SK-N-SH treated with all-trans-retinoic acid at 6 μM for 48 hours (cell line): ENCODE measurements around the gene ADD3.

Experiments
- ATAC-seq: fragments of 200-7000 bp; cut with Tn5 transposase; 3 replicates; pipeline ENCODE4 v1.9.1; 2020; ENCODE audit warnings: mild to moderate bottlenecking, moderate library complexity
- ARNTL ChIP-seq: fragments of 450-650 bp; formaldehyde crosslinking; IDR thresholded peaks from 2 replicates; pipeline ENCODE4 v1.5.0; 2020; ENCODE audit warnings: low read depth, mild to moderate bottlenecking, moderate library complexity, borderline replicate concordance
- CREB5 ChIP-seq: fragments of 250-450 bp; sonication (Bioruptor Pico); IDR thresholded peaks from 2 replicates; pipeline ENCODE4 v1.5.1; 2020; ENCODE audit warnings: low read depth, mild to moderate bottlenecking, moderate library complexity
- CSDC2 ChIP-seq: fragments of 250-450 bp; sonication (Bioruptor Pico); IDR thresholded peaks from 2 replicates; pipeline ENCODE4 v1.5.0; 2020; ENCODE audit warnings: mild to moderate bottlenecking, moderate library complexity
- ESRRG ChIP-seq: fragments of 250-450 bp; sonication (Bioruptor Pico); IDR thresholded peaks from 2 replicates; pipeline ENCODE4 v1.6.1; 2021; ENCODE audit warnings: mild to moderate bottlenecking
- GLIS3 ChIP-seq: fragments of 250-450 bp; sonication (Bioruptor Pico); IDR thresholded peaks from 2 replicates; pipeline ENCODE4 v1.5.0; 2020; ENCODE audit warnings: mild to moderate bottlenecking, moderate library complexity
- OSR1 ChIP-seq: fragments of 250-450 bp; sonication (Bioruptor Pico); IDR thresholded peaks from 2 replicates; pipeline ENCODE4 v1.8.0; 2022; ENCODE audit warnings: moderate library complexity, mild to moderate bottlenecking, inconsistent platforms
- RARB ChIP-seq: fragments of 250-450 bp; sonication (Bioruptor Pico); IDR thresholded peaks from 2 replicates; pipeline ENCODE4 v1.8.0; 2021; ENCODE audit warnings: mild to moderate bottlenecking, moderate library complexity
- TOX ChIP-seq: fragments of 250-450 bp; sonication (Bioruptor Pico); IDR thresholded peaks from 2 replicates; pipeline ENCODE4 v1.8.0; 2021; ENCODE audit warnings: mild to moderate bottlenecking, moderate library complexity, borderline replicate concordance
- ZC3H10 ChIP-seq: fragments of 250-450 bp; sonication (Bioruptor Pico); IDR thresholded peaks from 2 replicates; pipeline ENCODE4 v1.5.1; 2021; ENCODE audit warnings: mild to moderate bottlenecking, moderate library complexity
- ZFP30 ChIP-seq: fragments of 450-650 bp; formaldehyde crosslinking; IDR thresholded peaks from 2 replicates; pipeline ENCODE4 v1.5.0; 2022; ENCODE audit warnings: mild to moderate bottlenecking, moderate library complexity
- ZNF565 ChIP-seq: fragments of 450-650 bp; formaldehyde crosslinking; conservative IDR thresholded peaks from 2 replicates; pipeline ENCODE4 v1.5.0; 2020; ENCODE audit warnings: low read depth, mild to moderate bottlenecking, moderate library complexity
- ZNF70 ChIP-seq: fragments of 450-650 bp; formaldehyde crosslinking; IDR thresholded peaks from 2 replicates; pipeline ENCODE4 v1.5.0; 2020; ENCODE audit warnings: mild to moderate bottlenecking, moderate library complexity
- ZNF8 ChIP-seq: fragments of 450-650 bp; formaldehyde crosslinking; IDR thresholded peaks from 2 replicates; pipeline ENCODE4 v1.5.0; 2020; ENCODE audit warnings: mild to moderate bottlenecking, moderate library complexity
- TF ChIP-seq, protein P1 (sequence below): fragments of 250-450 bp; sonication (Bioruptor Pico); IDR thresholded peaks from 2 replicates; pipeline ENCODE4 v1.8.0; 2020; ENCODE audit warnings: mild to moderate bottlenecking, moderate library complexity, borderline replicate concordance
- TF ChIP-seq, protein P2 (sequence below): fragments of 250-450 bp; sonication (Bioruptor Pico); IDR thresholded peaks from 2 replicates; pipeline ENCODE4 v1.5.1; 2021; ENCODE audit warnings: mild to moderate bottlenecking, moderate library complexity
- TF ChIP-seq, protein P3 (sequence below): fragments of 250-450 bp; sonication (Bioruptor Pico); IDR thresholded peaks from 2 replicates; pipeline ENCODE4 v1.5.0; 2020; ENCODE audit warnings: mild to moderate bottlenecking, moderate library complexity
- TF ChIP-seq, protein P4 (sequence below): fragments of 250-450 bp; sonication (Bioruptor Pico); IDR thresholded peaks from 2 replicates; pipeline ENCODE4 v1.8.0; 2021; ENCODE audit warnings: low read depth, mild to moderate bottlenecking, moderate library complexity, borderline replicate concordance

ADD3 gene

GRCh38 chr10:110005719-110006118, 2.1 kb upstream of the ADD3 start:
- TF ChIP-seq ZNF70 (CRISPR knock-in tag), result peak; percentile 35; the same call in 1 of the 2 replicates
- no peak for TF ChIP-seq CREB5 (CRISPR knock-in tag)
- ATAC-seq, result no peak

GRCh38 chr10:110006358-110007160, 1.2 kb upstream of the ADD3 start:
- ATAC-seq, result no peak
- TF ChIP-seq, protein P1, sequence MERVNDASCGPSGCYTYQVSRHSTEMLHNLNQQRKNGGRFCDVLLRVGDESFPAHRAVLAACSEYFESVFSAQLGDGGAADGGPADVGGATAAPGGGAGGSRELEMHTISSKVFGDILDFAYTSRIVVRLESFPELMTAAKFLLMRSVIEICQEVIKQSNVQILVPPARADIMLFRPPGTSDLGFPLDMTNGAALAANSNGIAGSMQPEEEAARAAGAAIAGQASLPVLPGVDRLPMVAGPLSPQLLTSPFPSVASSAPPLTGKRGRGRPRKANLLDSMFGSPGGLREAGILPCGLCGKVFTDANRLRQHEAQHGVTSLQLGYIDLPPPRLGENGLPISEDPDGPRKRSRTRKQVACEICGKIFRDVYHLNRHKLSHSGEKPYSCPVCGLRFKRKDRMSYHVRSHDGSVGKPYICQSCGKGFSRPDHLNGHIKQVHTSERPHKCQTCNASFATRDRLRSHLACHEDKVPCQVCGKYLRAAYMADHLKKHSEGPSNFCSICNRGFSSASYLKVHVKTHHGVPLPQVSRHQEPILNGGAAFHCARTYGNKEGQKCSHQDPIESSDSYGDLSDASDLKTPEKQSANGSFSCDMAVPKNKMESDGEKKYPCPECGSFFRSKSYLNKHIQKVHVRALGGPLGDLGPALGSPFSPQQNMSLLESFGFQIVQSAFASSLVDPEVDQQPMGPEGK (CRISPR knock-in tag), result no peak
- TF ChIP-seq ZNF70 (CRISPR knock-in tag), result no peak
- no peak for TF ChIP-seq ZFP30 (CRISPR knock-in tag)
- no peak for TF ChIP-seq GLIS3 (CRISPR knock-in tag)
- no peak for TF ChIP-seq ARNTL (CRISPR knock-in tag)
- TF ChIP-seq ZNF565 (CRISPR knock-in tag), result no peak
- TF ChIP-seq, protein P2, sequence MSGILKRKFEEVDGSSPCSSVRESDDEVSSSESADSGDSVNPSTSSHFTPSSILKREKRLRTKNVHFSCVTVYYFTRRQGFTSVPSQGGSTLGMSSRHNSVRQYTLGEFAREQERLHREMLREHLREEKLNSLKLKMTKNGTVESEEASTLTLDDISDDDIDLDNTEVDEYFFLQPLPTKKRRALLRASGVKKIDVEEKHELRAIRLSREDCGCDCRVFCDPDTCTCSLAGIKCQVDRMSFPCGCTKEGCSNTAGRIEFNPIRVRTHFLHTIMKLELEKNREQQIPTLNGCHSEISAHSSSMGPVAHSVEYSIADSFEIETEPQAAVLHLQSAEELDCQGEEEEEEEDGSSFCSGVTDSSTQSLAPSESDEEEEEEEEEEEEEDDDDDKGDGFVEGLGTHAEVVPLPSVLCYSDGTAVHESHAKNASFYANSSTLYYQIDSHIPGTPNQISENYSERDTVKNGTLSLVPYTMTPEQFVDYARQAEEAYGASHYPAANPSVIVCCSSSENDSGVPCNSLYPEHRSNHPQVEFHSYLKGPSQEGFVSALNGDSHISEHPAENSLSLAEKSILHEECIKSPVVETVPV, result no peak
- no peak for TF ChIP-seq CSDC2
- TF ChIP-seq RARB (CRISPR knock-in tag), result no peak
- no peak for TF ChIP-seq ESRRG (CRISPR knock-in tag)
- no peak for TF ChIP-seq ZNF8
- TF ChIP-seq TOX (CRISPR knock-in tag), result no peak
- no peak for TF ChIP-seq CREB5 (CRISPR knock-in tag)
- no peak for TF ChIP-seq ZC3H10 (CRISPR knock-in tag)
- TF ChIP-seq, protein P3, sequence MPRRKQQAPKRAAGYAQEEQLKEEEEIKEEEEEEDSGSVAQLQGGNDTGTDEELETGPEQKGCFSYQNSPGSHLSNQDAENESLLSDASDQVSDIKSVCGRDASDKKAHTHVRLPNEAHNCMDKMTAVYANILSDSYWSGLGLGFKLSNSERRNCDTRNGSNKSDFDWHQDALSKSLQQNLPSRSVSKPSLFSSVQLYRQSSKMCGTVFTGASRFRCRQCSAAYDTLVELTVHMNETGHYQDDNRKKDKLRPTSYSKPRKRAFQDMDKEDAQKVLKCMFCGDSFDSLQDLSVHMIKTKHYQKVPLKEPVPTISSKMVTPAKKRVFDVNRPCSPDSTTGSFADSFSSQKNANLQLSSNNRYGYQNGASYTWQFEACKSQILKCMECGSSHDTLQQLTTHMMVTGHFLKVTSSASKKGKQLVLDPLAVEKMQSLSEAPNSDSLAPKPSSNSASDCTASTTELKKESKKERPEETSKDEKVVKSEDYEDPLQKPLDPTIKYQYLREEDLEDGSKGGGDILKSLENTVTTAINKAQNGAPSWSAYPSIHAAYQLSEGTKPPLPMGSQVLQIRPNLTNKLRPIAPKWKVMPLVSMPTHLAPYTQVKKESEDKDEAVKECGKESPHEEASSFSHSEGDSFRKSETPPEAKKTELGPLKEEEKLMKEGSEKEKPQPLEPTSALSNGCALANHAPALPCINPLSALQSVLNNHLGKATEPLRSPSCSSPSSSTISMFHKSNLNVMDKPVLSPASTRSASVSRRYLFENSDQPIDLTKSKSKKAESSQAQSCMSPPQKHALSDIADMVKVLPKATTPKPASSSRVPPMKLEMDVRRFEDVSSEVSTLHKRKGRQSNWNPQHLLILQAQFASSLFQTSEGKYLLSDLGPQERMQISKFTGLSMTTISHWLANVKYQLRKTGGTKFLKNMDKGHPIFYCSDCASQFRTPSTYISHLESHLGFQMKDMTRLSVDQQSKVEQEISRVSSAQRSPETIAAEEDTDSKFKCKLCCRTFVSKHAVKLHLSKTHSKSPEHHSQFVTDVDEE (CRISPR knock-in tag), result no peak

DNA sequence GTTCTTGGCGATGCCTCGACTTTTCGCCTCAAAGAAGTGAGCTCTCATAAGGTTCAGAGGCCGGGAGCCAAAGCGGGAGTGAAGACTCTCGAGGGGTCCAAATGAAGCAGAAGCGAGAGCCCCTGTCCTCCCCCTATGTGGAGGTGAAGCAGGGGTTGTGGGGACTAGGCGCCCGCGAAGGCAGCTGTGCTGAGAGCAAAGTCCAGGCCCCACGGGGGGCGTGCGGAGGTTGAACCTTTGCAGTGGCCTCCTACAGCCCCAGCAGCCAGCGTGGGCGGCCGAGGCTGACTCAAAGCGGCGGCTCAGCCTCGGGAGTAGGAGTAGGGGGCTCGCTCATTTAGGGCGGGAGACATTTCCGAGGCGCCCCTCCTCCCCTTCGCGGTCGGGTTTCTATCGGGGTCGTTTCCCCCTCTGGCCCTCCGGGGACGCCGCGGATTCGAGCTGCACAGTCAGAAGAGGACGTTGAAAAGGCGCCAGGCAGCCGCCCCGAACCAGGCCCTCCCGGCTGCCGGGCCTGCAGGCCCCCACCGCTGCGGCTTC, 553 bp upstream of the ADD3 start:
- TF ChIP-seq CREB5 (CRISPR knock-in tag) (no peak), CSDC2 (0 out of 2 replicates have a peak, but pooled peaks have one; percentile 19), TOX (CRISPR knock-in tag) (no peak), RARB (CRISPR knock-in tag) (no peak), OSR1 (no peak)
- TF ChIP-seq, protein P1 (CRISPR knock-in tag), result peak; percentile 21; the same call in 1 of the 2 replicates
- TF ChIP-seq, protein P4, sequence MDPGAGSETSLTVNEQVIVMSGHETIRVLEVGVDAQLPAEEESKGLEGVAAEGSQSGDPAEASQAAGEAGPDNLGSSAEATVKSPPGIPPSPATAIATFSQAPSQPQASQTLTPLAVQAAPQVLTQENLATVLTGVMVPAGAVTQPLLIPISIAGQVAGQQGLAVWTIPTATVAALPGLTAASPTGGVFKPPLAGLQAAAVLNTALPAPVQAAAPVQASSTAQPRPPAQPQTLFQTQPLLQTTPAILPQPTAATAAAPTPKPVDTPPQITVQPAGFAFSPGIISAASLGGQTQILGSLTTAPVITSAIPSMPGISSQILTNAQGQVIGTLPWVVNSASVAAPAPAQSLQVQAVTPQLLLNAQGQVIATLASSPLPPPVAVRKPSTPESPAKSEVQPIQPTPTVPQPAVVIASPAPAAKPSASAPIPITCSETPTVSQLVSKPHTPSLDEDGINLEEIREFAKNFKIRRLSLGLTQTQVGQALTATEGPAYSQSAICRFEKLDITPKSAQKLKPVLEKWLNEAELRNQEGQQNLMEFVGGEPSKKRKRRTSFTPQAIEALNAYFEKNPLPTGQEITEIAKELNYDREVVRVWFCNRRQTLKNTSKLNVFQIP (CRISPR knock-in tag), result no peak

More for the DNA sequence above, 553 bp upstream of the ADD3 start:
- ATAC-seq, result peak; percentile 53
